HPDE6-E6E7 (cell line): ENCODE results near the gene AUH.

Source experiments
- DNase-seq: peaks from one replicate; pipeline ENCODE4 v3.0.0; 2011; ENCODE audit warnings: missing footprints; ENCODE audit errors: extremely low spot score

AUH gene

GRCh38 chr9:91340395-91340967 lies 21.2 kb downstream of the AUH start:
- no peak for DNase-seq

DNA sequence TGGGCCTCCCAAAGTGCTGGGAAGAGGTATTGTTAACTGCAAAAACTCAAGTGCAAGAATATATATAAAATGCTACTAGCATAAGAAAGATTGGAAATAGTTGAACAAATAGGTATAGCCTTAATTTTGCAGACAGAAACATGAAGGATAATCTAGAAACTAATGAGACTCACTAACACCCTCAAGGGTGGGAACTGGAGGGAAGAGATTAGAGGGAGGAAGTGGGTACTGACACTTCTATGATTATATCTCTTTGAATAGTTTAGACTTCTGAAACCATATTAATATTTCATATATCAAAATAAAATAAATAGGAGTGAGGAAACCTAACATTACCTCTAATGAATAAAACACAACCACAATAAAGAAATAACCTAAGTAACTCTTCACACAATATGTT lies 23.0 kb downstream of the AUH start:
- DNase-seq, result no peak

- no peak for DNase-seq
Measured at GRCh38 chr9:91336786-91337185, 24.9 kb downstream of the AUH start.

- DNase-seq, result no peak
Measured at GRCh38 chr9:91334053-91334452, 27.7 kb downstream of the AUH start.

DNA sequence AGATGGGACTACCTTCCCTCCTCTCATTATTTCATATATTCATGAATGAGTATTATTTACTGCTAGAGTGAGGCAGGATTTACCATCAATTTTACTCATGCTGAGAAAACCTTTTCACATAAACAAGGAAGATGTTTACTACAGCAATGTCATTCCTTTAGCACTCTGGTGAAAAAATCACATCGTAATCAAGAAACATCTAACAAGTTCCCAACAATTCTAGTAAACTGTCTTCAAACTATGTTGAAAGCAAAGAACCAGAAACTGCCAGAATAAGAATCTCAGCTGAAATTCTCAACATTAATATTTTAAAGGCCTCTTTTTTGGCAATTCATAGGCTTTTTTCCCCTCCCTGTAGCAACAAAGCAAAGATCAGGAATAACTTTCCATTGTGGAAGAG lies 28.2 kb downstream of the AUH start:
- no peak for DNase-seq

DNA sequence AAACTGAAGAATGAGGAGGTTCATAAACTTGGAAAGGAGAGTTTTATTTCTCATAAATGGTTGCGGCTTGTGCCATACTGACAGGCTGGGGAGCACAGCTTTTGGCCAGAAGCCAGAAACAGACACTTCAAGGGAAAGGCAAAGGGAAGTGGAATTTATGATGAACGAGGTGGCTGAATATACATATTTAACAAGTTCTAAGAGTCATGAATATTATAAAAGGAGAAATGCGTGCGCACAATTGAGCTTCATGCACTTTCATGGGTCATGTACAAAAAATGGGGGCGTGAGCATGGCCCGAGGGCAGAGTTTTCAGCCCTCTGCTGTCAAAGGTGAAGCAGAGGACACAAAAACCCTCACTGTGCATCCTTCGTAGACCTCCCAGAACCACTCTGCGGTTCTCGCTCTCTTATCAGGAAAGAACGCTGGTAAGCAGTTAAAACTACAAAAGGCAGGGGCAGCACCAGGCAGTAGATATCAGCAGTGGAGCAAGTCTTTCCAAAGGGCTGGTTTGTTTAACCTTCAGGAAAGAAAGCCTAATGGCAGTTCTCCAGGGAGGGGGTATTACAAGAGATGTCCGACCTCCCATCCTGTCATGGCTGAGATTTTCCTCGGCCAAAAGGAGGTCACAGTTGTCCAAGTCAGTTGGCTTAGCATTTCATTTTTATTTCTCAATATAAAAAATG lies 29.0 kb downstream of the AUH start:
- DNase-seq, result no peak

DNA sequence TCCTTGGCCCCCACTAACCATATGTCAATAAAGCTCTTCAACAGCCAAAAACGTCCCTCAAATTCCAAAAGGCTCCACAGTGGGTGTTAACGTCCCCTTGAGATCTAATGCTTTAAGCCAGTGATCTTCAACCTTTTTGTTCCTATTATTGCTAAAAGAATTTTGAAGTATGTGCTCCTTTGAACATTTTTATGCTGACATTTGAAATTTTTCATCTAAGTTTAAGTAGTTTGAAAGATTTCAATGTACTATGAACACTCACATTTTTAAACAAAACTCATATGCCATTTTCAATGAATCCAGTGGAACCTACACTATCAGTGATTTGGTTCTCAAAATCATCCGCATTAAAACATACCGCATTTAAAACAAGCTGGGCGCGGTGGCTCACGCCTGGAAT lies 29.9 kb downstream of the AUH start:
- no peak for DNase-seq

DNA sequence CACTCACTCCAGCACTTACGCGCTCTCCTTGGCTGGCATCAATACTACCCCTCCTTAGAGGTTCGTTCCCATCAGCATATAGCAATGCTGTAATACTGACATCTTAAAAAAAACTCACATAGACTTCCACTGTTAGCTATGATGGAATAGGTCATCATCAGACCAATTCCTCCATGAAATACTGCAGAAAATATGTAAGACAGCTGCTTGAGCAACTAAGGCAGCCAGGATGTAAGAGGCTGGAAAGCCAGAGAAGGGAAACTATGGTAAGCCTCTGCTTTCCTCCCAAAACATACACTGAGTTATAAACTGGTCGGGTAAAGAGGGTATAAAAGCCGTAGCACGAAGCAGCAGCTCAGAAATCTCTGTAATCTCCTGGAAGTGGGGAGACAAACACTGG lies 33.5 kb downstream of the AUH start:
- no peak for DNase-seq

GRCh38 chr9:91321691-91322090 lies 40.0 kb downstream of the AUH start:
- no peak for DNase-seq

DNA sequence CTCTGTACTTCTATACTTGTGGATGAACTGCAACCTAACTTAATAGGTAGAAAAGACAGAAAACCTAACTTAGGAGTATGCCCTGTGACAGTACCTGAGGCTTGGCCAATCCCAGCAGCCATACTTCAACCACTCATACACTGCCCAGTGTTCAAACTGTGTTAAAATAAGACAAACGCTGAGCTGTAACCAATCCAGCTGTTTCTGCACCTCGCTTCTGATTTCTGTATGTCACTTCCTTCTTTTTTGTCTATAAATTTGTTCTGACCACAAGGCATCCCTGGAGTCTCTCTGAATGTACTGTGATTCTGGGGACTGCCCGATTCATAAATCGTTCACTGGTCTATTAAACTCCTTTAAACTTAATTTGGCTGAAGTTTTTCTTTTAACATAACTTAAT lies 41.4 kb downstream of the AUH start:
- DNase-seq, result no peak

DNA sequence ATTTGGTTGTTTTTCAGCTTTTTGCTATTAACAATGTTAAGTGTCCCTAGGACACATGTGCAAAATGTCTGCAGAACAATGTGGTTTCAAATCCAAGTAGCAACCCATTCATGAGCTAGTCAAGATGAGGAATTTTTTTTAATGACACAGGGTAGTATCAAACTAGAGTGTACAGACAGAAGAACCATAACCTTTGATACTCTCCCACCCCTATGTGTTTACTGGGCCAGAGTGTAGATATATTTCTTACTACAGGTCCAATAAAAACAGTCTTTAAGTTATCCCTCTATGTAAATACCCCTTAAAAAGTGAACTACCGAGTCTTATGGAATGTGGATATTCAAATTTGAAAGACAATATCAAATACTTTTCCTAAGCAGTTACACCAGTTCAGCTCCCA lies 45.6 kb downstream of the AUH start:
- no peak for DNase-seq

DNA sequence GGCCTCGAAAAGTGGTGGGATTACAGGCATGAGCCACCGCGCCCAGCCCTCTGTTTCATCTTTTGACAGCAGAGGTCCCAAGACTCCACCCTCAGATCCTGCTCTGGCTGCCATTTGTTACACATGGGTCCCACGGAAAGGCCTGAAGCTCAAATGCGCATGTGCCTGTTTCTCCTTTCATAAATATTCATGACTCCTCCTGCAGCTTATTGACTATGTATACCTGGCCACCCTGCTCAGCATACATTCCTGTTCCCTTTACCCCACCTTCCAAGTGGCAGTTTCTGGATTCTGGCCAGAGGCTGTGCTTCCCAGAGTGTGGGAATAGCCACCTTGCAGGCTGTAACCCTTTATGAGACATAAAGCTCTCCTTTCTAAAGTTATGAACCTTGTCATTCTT lies 46.5 kb downstream of the AUH start:
- no peak for DNase-seq

GRCh38 chr9:91312717-91313325 lies 48.9 kb downstream of the AUH start:
- peak; percentile 52 for DNase-seq

DNA sequence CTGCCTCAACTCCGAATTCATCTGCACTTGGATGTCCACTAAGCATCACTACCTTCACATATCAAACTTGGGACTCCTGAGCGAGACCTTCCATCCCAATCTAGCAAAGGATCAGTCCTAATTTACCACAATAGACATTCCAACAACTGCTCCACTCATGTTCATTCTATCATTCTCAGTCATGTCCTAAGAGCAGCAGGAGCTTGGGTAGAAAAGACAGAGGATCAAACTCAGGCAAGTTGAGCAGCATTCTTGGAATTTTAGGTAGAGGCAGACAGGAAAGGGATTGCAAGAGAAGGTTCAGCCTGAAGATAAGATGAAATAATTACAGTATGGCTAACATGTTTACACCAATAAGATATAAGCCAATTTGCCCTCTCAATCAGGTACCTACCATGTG lies 51.7 kb downstream of the AUH start:
- no peak for DNase-seq

GRCh38 chr9:91308191-91308590 lies 53.5 kb downstream of the AUH start:
- no peak for DNase-seq

- DNase-seq, result no peak
Measured at GRCh38 chr9:91307279-91307678, 54.4 kb downstream of the AUH start.

DNA sequence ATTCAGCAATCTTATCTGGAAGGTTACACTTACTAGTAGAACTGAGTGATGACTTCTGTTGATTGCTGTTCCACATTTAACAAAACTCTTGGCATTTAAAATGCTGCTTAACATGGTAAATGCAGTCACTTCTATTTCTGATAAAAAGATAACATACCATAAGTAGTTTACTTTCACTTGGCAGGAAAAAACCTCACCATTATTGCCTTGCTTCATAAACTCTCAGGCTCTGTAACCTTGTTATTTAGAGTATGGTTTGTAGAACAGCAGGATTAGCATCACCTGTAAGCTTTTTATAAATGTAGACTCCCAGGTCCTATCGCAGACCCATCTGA lies 55.5 kb downstream of the AUH start:
- no peak for DNase-seq

GRCh38 chr9:91305596-91306295 lies 56.0 kb downstream of the AUH start:
- DNase-seq, result no peak

DNA sequence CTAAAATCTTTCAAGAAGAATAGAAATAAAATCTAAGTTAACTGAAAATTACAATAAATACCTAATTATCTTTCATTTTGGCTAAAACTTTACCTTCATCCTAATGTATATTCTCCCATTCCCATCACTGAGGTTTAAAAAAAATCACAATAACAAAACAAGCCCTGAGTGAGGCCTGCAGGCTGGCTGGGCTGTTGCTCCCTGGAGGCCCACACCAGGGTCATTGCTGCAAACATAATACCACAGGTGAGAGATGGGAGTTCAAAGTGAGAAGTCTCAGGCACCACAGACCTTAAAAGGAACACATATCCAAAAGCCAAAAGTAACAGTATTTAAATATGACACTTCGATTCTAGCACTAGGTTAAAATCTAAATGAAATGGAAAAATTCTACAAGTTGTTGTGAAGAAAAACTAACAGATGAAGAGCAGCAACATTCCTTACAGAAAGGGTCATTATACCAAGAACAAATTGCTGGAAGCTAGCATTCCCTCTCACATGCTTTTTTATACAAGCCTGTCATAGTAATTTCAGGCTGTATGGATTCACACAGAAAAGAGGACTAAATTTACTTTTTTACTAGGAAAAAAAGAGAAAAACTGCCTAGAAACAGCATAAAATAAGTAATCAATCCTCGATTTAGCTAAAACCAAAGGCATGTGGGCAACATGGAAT lies 57.8 kb downstream of the AUH start:
- DNase-seq, result no peak

DNA sequence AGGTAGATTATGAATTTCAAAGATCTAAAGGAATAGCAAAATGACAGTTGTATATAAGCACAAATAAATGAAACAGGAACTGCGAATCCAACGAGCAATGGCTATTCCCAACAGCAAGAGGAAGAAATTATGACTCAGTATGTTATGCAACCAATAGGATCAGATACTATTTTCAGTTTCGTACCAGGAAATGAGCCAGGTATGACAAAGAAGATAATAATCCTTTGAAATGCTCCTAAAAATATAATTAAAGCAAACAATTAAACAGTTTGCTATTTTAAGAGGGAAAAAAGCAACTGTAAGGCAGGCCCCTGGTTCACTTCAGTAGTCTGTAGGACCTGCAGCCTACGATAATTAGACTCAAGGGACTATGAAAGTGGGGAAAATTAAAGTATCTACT lies 58.9 kb downstream of the AUH start:
- peak; percentile 58 for DNase-seq

DNA sequence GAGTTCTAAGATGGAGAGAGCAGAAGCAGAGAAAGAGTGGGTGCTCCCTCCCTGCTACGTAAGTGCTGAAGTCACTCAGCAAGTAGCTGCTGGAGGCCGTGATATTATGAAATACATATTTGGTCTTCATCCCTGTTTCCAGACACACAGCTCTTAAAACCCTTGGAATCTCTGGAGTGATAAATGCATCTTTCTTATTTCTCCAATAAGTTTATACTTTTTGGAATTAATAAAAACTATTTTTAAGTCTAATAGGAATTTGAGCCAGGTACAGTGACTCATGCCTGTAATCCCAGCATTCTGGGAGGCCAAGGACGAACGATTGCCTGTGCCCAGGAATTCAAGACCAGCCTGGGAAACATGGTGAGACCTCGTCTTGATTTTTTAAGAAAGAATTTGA lies 60.6 kb downstream of the AUH start:
- no peak for DNase-seq

- DNase-seq, result peak; percentile 17
Measured at GRCh38 chr9:91298311-91298710, 63.4 kb downstream of the AUH start.

DNA sequence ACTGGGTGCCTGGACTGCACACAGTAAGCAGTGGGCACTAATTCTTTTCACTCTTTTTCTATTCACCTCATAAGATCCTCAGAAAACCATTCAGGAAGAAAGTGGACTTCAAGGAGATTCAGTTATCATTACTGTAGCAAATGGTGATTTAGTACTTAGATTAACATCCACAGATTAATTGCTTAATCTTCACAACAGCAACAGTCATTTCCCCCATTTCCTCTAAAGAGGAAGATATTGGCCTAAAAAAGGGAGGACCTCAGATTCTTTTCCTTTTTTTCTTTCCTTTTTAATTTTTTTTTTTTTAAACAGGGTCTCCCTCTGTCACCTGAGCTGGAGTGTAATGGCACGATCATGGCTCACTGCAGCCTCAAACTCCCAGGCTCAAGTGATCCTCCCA lies 64.4 kb downstream of the AUH start:
- no peak for DNase-seq
